WTC11 (cell line): ENCODE measurements around the gene WDR49. TPM values are rescaled to one million over a fixed set of nuclear protein-coding genes. Genes with fewer than 3 reads are reported as not detected.

ENCODE experiments used
- ATAC-seq: fragments of 200-7000 bp; cut with Tn5 transposase; 2 replicates; pipeline ENCODE4 v1.10.0; 2021; ENCODE audit warnings: mild to moderate bottlenecking, moderate library complexity
- CTCF ChIA-PET: fragments of 300-600 bp; sonication (Branson Sonifier 250); formaldehyde crosslinking; loops from one replicate; lab custom pipeline; 2021; ENCODE audit warnings: antibody characterized with exemption; lab: Charles Lee
- POLR2A ChIA-PET: fragments of 350-600 bp; sonication (Branson Sonifier 250); formaldehyde crosslinking; loops from one replicate; lab custom pipeline; 2021; ENCODE audit warnings: antibody characterized with exemption; lab: Charles Lee
- DNase-seq: peaks from one replicate; pipeline ENCODE4 v3.0.0; 2021; ENCODE audit warnings: low spot score
- H3K27ac Mint-ChIP-seq: 2 replicates; pipeline ENCODE4 v1.8.0; 2021; ENCODE audit warnings: mixed read lengths
- H3K27me3 Mint-ChIP-seq: 2 replicates; pipeline ENCODE4 v1.8.0; 2021; ENCODE audit warnings: low read depth, mild to moderate bottlenecking, moderate library complexity, mixed read lengths
- H3K36me3 Mint-ChIP-seq: 2 replicates; pipeline ENCODE4 v1.8.0; 2021; ENCODE audit warnings: mixed read lengths
- H3K4me1 Mint-ChIP-seq: 2 replicates; pipeline ENCODE4 v1.8.0; 2022; ENCODE audit warnings: mixed read lengths
- H3K4me3 Mint-ChIP-seq: 2 replicates; pipeline ENCODE4 v1.8.0; 2021; ENCODE audit warnings: mild to moderate bottlenecking, moderate library complexity, mixed read lengths
- H3K9me3 Mint-ChIP-seq: 2 replicates; pipeline ENCODE4 v1.8.0; 2021; ENCODE audit warnings: mixed read lengths
- EMX1 ChIP-seq: fragments of 250-450 bp; sonication (Bioruptor Pico); IDR thresholded peaks from 2 replicates; pipeline ENCODE4 v1.8.0; 2021; ENCODE audit warnings: mild to moderate bottlenecking
- ESRRA ChIP-seq: sonication (generic); formaldehyde crosslinking; IDR thresholded peaks from 2 replicates; pipeline ENCODE4 v1.8.1; 2022; ENCODE audit warnings: mild to moderate bottlenecking, missing genetic modification reagents, borderline replicate concordance
- ETV6 ChIP-seq: sonication (generic); formaldehyde crosslinking; IDR thresholded peaks from 2 replicates; pipeline ENCODE4 v1.8.1; 2022; ENCODE audit warnings: mild to moderate bottlenecking, missing genetic modification reagents
- FOXK1 ChIP-seq: sonication (generic); formaldehyde crosslinking; IDR thresholded peaks from 2 replicates; pipeline ENCODE4 v1.8.0; 2022; ENCODE audit warnings: mild to moderate bottlenecking, moderate library complexity, missing genetic modification reagents
- GRHL2 ChIP-seq: fragments of 250-450 bp; sonication (Bioruptor Pico); IDR thresholded peaks from 2 replicates; pipeline ENCODE4 v1.8.0; 2022; ENCODE audit warnings: mild to moderate bottlenecking, moderate library complexity; ENCODE audit not compliant: insufficient replicate concordance, severe bottlenecking
- GTF2I ChIP-seq: fragments of 250-450 bp; sonication (Bioruptor Pico); conservative IDR thresholded peaks from 2 replicates; pipeline ENCODE4 v1.4.0; 2021; ENCODE audit warnings: mild to moderate bottlenecking
- KAT7 ChIP-seq: sonication (generic); formaldehyde crosslinking; IDR thresholded peaks from 2 replicates; pipeline ENCODE4 v1.8.1; 2023; ENCODE audit warnings: missing genetic modification reagents, mild to moderate bottlenecking, borderline replicate concordance
- NFATC4 ChIP-seq: fragments of 250-450 bp; sonication (Bioruptor Pico); IDR thresholded peaks from 2 replicates; pipeline ENCODE4 v1.9.0; 2021; ENCODE audit warnings: mild to moderate bottlenecking
- NR3C1 ChIP-seq: sonication (generic); formaldehyde crosslinking; conservative IDR thresholded peaks from 2 replicates; pipeline ENCODE4 v1.8.1; 2023; ENCODE audit warnings: low read depth, mild to moderate bottlenecking, missing genetic modification reagents
- RELA ChIP-seq: sonication (generic); formaldehyde crosslinking; IDR thresholded peaks from 2 replicates; pipeline ENCODE4 v1.8.1; 2022; ENCODE audit warnings: missing genetic modification reagents, mild to moderate bottlenecking, borderline replicate concordance
- ZNF232 ChIP-seq: sonication (generic); formaldehyde crosslinking; IDR thresholded peaks from 2 replicates; pipeline ENCODE4 v1.8.0; 2022; ENCODE audit warnings: mild to moderate bottlenecking, missing genetic modification reagents
- ZNF423 ChIP-seq: fragments of 250-450 bp; sonication (Bioruptor Pico); IDR thresholded peaks from 2 replicates; pipeline ENCODE4 v2.1.2; 2022; ENCODE audit warnings: mild to moderate bottlenecking, moderate library complexity
- ZNF671 ChIP-seq: fragments of 250-450 bp; sonication (Bioruptor Pico); IDR thresholded peaks from 2 replicates; pipeline ENCODE4 v1.8.0; 2021; ENCODE audit warnings: mild to moderate bottlenecking
- ZSCAN18 ChIP-seq: fragments of 250-450 bp; sonication (Bioruptor Pico); IDR thresholded peaks from 2 replicates; pipeline ENCODE4 v2.1.2; 2022; ENCODE audit warnings: mild to moderate bottlenecking, moderate library complexity
- total RNA-seq: library from RNA; stranded (reverse); gene quantifications from 3 replicates; pipeline ENCODE4 v1.2.3, GENCODE V29; 2021
- TF ChIP-seq, protein P1 (sequence below): fragments of 200-600 bp; IDR thresholded peaks from 2 replicates; pipeline ENCODE4 v1.8.0; 2022; ENCODE audit warnings: antibody characterized with exemption
- TF ChIP-seq, protein P2 (sequence below): fragments of 250-450 bp; sonication (Bioruptor Pico); IDR thresholded peaks from 2 replicates; pipeline ENCODE4 v1.9.0; 2021; ENCODE audit warnings: mild to moderate bottlenecking
- TF ChIP-seq, protein P3 (sequence below): fragments of 250-450 bp; sonication (Bioruptor Pico); IDR thresholded peaks from 2 replicates; pipeline ENCODE4 v1.9.0; 2021; ENCODE audit warnings: mild to moderate bottlenecking, borderline replicate concordance
- TF ChIP-seq, protein P4 (sequence below): sonication (generic); formaldehyde crosslinking; IDR thresholded peaks from 2 replicates; pipeline ENCODE4 v1.8.0; 2022; ENCODE audit warnings: mild to moderate bottlenecking, missing genetic modification reagents
- TF ChIP-seq, protein P5 (sequence below): sonication (generic); formaldehyde crosslinking; conservative IDR thresholded peaks from 2 replicates; pipeline ENCODE4 v1.8.1; 2022; ENCODE audit warnings: mild to moderate bottlenecking, missing genetic modification reagents

WDR49 gene
- total RNA-seq, 1 experiment from 2014 or later = 0.92 TPM

DNA sequence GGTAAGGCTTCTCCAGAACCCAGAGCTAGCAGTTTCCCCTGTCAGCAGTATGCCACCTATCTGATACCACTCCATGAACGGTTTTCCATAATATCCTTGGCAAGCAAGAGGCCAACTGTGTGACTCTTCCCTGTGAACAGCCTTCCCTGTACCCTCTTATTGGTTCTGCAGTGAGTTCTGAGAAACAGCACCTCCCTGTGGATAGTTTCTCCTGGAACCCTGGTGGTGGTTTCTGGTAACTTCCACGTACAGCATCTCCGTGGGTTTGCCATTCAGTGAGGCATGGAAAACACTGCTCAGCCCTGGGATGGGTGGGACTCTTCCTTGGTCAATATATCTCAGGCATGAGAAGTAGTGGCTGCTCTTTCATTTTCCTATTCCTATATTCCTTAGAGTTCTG, 160.5 kb downstream of the WDR49 start:
- TF ChIP-seq ZNF423 = no peak
- TF ChIP-seq, protein P1, sequence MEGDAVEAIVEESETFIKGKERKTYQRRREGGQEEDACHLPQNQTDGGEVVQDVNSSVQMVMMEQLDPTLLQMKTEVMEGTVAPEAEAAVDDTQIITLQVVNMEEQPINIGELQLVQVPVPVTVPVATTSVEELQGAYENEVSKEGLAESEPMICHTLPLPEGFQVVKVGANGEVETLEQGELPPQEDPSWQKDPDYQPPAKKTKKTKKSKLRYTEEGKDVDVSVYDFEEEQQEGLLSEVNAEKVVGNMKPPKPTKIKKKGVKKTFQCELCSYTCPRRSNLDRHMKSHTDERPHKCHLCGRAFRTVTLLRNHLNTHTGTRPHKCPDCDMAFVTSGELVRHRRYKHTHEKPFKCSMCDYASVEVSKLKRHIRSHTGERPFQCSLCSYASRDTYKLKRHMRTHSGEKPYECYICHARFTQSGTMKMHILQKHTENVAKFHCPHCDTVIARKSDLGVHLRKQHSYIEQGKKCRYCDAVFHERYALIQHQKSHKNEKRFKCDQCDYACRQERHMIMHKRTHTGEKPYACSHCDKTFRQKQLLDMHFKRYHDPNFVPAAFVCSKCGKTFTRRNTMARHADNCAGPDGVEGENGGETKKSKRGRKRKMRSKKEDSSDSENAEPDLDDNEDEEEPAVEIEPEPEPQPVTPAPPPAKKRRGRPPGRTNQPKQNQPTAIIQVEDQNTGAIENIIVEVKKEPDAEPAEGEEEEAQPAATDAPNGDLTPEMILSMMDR = peak; percentile 38; the same call in 1 of the 2 replicates
- peak; percentile 96 for ATAC-seq
- Mint-ChIP-seq H3K27ac (no peak overlapping the region; the same call in 1 of the 2 replicates), H3K4me3 (no peak overlapping the region), H3K4me1 (peaks cover 28% of the 10 kb centered on the region), H3K27me3 (peaks cover 3% of the 10 kb centered on the region), H3K36me3 (no peaks in the 10 kb centered on the region), H3K9me3 (no peaks in the 10 kb centered on the region)
- POLR2A ChIA-PET = no interaction called here
- CTCF ChIA-PET = interaction anchor here (0.6 to 2.9 kb wide), 5 partner anchors 86 to 1322 kb away, joined by 3 to 20 read pairs (median 4); partner anchors contain the start of gene ZBBX
- DNase-seq = peak; percentile 57

DNA sequence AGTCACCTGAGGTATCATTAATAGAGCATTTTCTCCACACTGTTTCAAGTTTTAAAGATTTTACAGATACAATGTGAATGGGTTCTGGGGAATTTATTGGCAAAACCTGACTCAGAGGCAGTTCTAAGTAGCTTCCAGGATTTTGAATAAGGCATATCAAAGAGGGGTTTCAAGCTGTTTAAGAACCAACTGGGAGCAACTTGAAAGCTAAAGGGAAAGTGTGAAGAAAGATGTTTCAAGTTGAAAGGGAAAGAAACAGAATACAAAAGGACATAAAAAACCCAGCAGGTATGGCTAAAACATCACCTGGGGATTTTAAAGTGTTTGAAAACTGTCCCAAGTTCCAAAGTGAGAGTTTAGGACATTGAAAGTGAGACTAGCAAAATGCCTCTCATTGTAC, 162.1 kb downstream of the WDR49 start:
- DNase-seq = no peak
- ATAC-seq = peak; percentile 22; the same call in 1 of the 2 replicates
- ChIA-PET POLR2A (no interaction called here), CTCF (interaction anchor here (0.6 to 2.9 kb wide), 7 partner anchors 84 to 1385 kb away, joined by 3 to 20 read pairs (median 4); partner anchors contain the start of gene ZBBX)
- H3K27ac Mint-ChIP-seq = no peak overlapping the region
- peak overlapping the region; percentile 24; the same call in 1 of the 2 replicates for H3K4me3 Mint-ChIP-seq
- H3K36me3 Mint-ChIP-seq = no peaks in the 10 kb centered on the region
- peaks cover 3% of the 10 kb centered on the region for H3K27me3 Mint-ChIP-seq
- peaks cover 8% of the 10 kb centered on the region for H3K9me3 Mint-ChIP-seq
- TF ChIP-seq, protein P2, sequence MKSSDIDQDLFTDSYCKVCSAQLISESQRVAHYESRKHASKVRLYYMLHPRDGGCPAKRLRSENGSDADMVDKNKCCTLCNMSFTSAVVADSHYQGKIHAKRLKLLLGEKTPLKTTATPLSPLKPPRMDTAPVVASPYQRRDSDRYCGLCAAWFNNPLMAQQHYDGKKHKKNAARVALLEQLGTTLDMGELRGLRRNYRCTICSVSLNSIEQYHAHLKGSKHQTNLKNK (CRISPR knock-in tag) = peak; percentile 37; the same call in 1 of the 2 replicates
- TF ChIP-seq, protein P3, sequence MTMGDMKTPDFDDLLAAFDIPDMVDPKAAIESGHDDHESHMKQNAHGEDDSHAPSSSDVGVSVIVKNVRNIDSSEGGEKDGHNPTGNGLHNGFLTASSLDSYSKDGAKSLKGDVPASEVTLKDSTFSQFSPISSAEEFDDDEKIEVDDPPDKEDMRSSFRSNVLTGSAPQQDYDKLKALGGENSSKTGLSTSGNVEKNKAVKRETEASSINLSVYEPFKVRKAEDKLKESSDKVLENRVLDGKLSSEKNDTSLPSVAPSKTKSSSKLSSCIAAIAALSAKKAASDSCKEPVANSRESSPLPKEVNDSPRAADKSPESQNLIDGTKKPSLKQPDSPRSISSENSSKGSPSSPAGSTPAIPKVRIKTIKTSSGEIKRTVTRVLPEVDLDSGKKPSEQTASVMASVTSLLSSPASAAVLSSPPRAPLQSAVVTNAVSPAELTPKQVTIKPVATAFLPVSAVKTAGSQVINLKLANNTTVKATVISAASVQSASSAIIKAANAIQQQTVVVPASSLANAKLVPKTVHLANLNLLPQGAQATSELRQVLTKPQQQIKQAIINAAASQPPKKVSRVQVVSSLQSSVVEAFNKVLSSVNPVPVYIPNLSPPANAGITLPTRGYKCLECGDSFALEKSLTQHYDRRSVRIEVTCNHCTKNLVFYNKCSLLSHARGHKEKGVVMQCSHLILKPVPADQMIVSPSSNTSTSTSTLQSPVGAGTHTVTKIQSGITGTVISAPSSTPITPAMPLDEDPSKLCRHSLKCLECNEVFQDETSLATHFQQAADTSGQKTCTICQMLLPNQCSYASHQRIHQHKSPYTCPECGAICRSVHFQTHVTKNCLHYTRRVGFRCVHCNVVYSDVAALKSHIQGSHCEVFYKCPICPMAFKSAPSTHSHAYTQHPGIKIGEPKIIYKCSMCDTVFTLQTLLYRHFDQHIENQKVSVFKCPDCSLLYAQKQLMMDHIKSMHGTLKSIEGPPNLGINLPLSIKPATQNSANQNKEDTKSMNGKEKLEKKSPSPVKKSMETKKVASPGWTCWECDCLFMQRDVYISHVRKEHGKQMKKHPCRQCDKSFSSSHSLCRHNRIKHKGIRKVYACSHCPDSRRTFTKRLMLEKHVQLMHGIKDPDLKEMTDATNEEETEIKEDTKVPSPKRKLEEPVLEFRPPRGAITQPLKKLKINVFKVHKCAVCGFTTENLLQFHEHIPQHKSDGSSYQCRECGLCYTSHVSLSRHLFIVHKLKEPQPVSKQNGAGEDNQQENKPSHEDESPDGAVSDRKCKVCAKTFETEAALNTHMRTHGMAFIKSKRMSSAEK = no peak
- TF ChIP-seq ZNF232 (CRISPR knock-in tag) (no peak), RELA (CRISPR knock-in tag) (no peak), ZNF671 (CRISPR knock-in tag) (no peak), NR3C1 (no peak)
- TF ChIP-seq, protein P4, sequence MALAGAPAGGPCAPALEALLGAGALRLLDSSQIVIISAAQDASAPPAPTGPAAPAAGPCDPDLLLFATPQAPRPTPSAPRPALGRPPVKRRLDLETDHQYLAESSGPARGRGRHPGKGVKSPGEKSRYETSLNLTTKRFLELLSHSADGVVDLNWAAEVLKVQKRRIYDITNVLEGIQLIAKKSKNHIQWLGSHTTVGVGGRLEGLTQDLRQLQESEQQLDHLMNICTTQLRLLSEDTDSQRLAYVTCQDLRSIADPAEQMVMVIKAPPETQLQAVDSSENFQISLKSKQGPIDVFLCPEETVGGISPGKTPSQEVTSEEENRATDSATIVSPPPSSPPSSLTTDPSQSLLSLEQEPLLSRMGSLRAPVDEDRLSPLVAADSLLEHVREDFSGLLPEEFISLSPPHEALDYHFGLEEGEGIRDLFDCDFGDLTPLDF (CRISPR knock-in tag) = no peak
- TF ChIP-seq, protein P5, sequence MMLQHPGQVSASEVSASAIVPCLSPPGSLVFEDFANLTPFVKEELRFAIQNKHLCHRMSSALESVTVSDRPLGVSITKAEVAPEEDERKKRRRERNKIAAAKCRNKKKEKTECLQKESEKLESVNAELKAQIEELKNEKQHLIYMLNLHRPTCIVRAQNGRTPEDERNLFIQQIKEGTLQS (CRISPR knock-in tag) = no peak
- TF ChIP-seq, all 79 proteins: peak for 1
- H3K4me1 Mint-ChIP-seq = peaks cover 22% of the 10 kb centered on the region

- Mint-ChIP-seq H3K27me3 (peaks cover 3% of the 10 kb centered on the region), H3K9me3 (peaks cover 15% of the 10 kb centered on the region), H3K36me3 (no peaks in the 10 kb centered on the region), H3K27ac (no peak overlapping the region), H3K4me1 (peaks cover 22% of the 10 kb centered on the region), H3K4me3 (no peak overlapping the region)
- ATAC-seq = no peak
- CTCF ChIA-PET = no interaction called here
- POLR2A ChIA-PET = no interaction called here
- DNase-seq = no peak
- TF ChIP-seq FOXK1 = no peak
Measured at GRCh38 chr3:167489571-167489970, 164.2 kb downstream of the WDR49 start.

- ATAC-seq (no peak), DNase-seq (no peak)
- peaks cover 3% of the 10 kb centered on the region for H3K27me3 Mint-ChIP-seq
- no peak overlapping the region for H3K4me3 Mint-ChIP-seq
- H3K9me3 Mint-ChIP-seq = peaks cover 15% of the 10 kb centered on the region
- CTCF ChIA-PET = no interaction called here
- H3K27ac Mint-ChIP-seq = no peak overlapping the region
- no peaks in the 10 kb centered on the region for H3K36me3 Mint-ChIP-seq
- POLR2A ChIA-PET = no interaction called here
- peaks cover 22% of the 10 kb centered on the region for H3K4me1 Mint-ChIP-seq
- TF ChIP-seq GTF2I (CRISPR knock-in tag) (no peak), NFATC4 (CRISPR knock-in tag) (no peak), ETV6 (no peak), RELA (CRISPR knock-in tag) (no peak), GRHL2 (CRISPR knock-in tag) (no peak), ESRRA (CRISPR knock-in tag) (no peak), FOXK1 (no peak), ZSCAN18 (CRISPR knock-in tag) (no peak), EMX1 (CRISPR knock-in tag) (no peak), KAT7 (CRISPR knock-in tag) (no peak)
- TF ChIP-seq, protein P4 (CRISPR knock-in tag) = no peak
Measured at GRCh38 chr3:167487556-167487955, 166.2 kb downstream of the WDR49 start.
